RPMI8226 (cell line): Measurements from ENCODE around the gene CFP.
"Not testable (repeated sequence)": the region's sequence is repeated elsewhere in the genome, so short reads cannot be mapped to it uniquely, and the experiment has no call there.

ENCODE experiments used
- DNase-seq: peaks from one replicate; pipeline ENCODE4 v3.0.0-alpha.2; 2015

Gene CFP

GRCh38 chrX:47637546-47638195 is 7.9 kb upstream of the CFP start:
- no peak for DNase-seq

- no peak for DNase-seq
Observed at GRCh38 chrX:47634871-47635575, 5.3 kb upstream of the CFP start.

GRCh38 chrX:47633689-47634590 is 4.2 kb upstream of the CFP start:
- no peak for DNase-seq

GRCh38 chrX:47632666-47633065 is 2.9 kb upstream of the CFP start:
- no peak for DNase-seq

- no peak for DNase-seq
Observed at GRCh38 chrX:47631676-47632075, 1.9 kb upstream of the CFP start.

- DNase-seq: peak; percentile 10
Observed at GRCh38 chrX:47628982-47629381, 748 bp downstream of the CFP start.

GRCh38 chrX:47625365-47625764 is 4.4 kb downstream of the CFP start:
- DNase-seq: no peak

GRCh38 chrX:47623540-47624027 is 6.1 kb downstream of the CFP start:
- DNase-seq: peak; percentile 33

GRCh38 chrX:47621851-47622250 is 7.9 kb downstream of the CFP start:
- DNase-seq: no peak

- DNase-seq: no peak
Observed at GRCh38 chrX:47620303-47620685, 9.4 kb downstream of the CFP start.

GRCh38 chrX:47619486-47620302 is 10.0 kb downstream of the CFP start, which contains the start of gene SYN1:
Gene SYN1, minus strand, starts transcription at chrX:47619857. Its CDS starts 129 bp downstream, at chrX:47619728.
- DNase-seq: peak; percentile 88

- DNase-seq: no peak
Observed at GRCh38 chrX:47618923-47619485, 10.7 kb downstream of the CFP start.

- DNase-seq: no peak
Observed at GRCh38 chrX:47614618-47615017, 15.1 kb downstream of the CFP start.

GRCh38 chrX:47613082-47613481 is 16.6 kb downstream of the CFP start:
- no peak for DNase-seq

- no peak for DNase-seq
Observed at GRCh38 chrX:47612418-47612817, 17.3 kb downstream of the CFP start.

- no peak for DNase-seq
Observed at GRCh38 chrX:47611926-47612325, 17.8 kb downstream of the CFP start.

GRCh38 chrX:47611489-47611888 is 18.2 kb downstream of the CFP start:
- DNase-seq: no peak

- no peak for DNase-seq
Observed at GRCh38 chrX:47610511-47610910, 19.2 kb downstream of the CFP start.

- no peak for DNase-seq
Observed at GRCh38 chrX:47608130-47608810, 21.5 kb downstream of the CFP start.

- no peak for DNase-seq
Observed at GRCh38 chrX:47607091-47607490, 22.6 kb downstream of the CFP start.

- DNase-seq: no peak
Observed at GRCh38 chrX:47605024-47605423, 24.7 kb downstream of the CFP start.

- DNase-seq: not testable (repeated sequence)
Observed at GRCh38 chrX:47603125-47603524, 26.6 kb downstream of the CFP start.
